Stimulated activated CD8-positive, alpha-beta memory T cell treated with anti-CD3 and anti-CD28 coated beads, Interleukin-12 subunit alpha, Interleukin-12 subunit beta, amount 100 ng/mL, for 24 hours (primary cell): Measurements from ENCODE around the gene TNNI2.

Experiments used
- DNase-seq: peaks from one replicate; pipeline ENCODE4 v3.0.0-alpha.2; 2020; ENCODE audit errors: extremely low read depth

Gene TNNI2

GRCh38 chr11:1821562-1821961 is 17.2 kb upstream of the TNNI2 start:
- DNase-seq: no peak

- DNase-seq: no peak
These were observed 16.0 kb upstream of the TNNI2 start for GRCh38 chr11:1822648-1823375.

- DNase-seq: no peak
These were observed 15.2 kb upstream of the TNNI2 start for GRCh38 chr11:1823376-1824220.

- DNase-seq: no peak
These were observed 14.4 kb upstream of the TNNI2 start for GRCh38 chr11:1824221-1825038.

- no peak for DNase-seq
These were observed 13.6 kb upstream of the TNNI2 start for GRCh38 chr11:1825039-1825740.

GRCh38 chr11:1825785-1826451 is 12.9 kb upstream of the TNNI2 start:
- DNase-seq: no peak

GRCh38 chr11:1826552-1827094 is 12.2 kb upstream of the TNNI2 start:
- no peak for DNase-seq

- no peak for DNase-seq
These were observed 11.5 kb upstream of the TNNI2 start for GRCh38 chr11:1827095-1827813.

GRCh38 chr11:1827931-1828330 is 10.8 kb upstream of the TNNI2 start:
- DNase-seq: no peak

GRCh38 chr11:1828542-1828941 is 10.2 kb upstream of the TNNI2 start:
- DNase-seq: no peak

- DNase-seq: no peak
These were observed 9.6 kb upstream of the TNNI2 start for GRCh38 chr11:1829039-1829820.

GRCh38 chr11:1830004-1830321 is 8.8 kb upstream of the TNNI2 start:
- DNase-seq: no peak

- DNase-seq: no peak
These were observed 8.2 kb upstream of the TNNI2 start for GRCh38 chr11:1830322-1831223.

- DNase-seq: no peak
These were observed 7.2 kb upstream of the TNNI2 start for GRCh38 chr11:1831338-1832210.

GRCh38 chr11:1832211-1832919 is 6.4 kb upstream of the TNNI2 start:
- no peak for DNase-seq

- DNase-seq: no peak
These were observed 5.9 kb upstream of the TNNI2 start for GRCh38 chr11:1832920-1833295.

GRCh38 chr11:1834062-1834610 is 4.6 kb upstream of the TNNI2 start:
- no peak for DNase-seq
